ENCODE measurements around the gene ZBTB8OS. TPM values are rescaled to one million over a fixed set of nuclear protein-coding genes. Genes with fewer than 3 reads are reported as not detected.

Gene ZBTB8OS
- 58.9 and 105 TPM in 2 replicates for total RNA-seq (2011; cell fraction: chromatin; rRNA removed; ENCODE audit: low replicate concordance)
- total RNA-seq (2011; cell fraction: nucleolus; rRNA removed) = 34.9 and 36.2 TPM in 2 replicates
- total RNA-seq (2011; cell fraction: nucleoplasm; rRNA removed) = 58.9 and 112 TPM in 2 replicates
- total RNA-seq (2014; rRNA removed) = 57.8 and 59.0 TPM in 2 replicates
- total RNA-seq (2014; rRNA removed; fragmentation: Illumina TruSeq; extraction: Trizol) = 110 and 130 TPM in 2 replicates
- total RNA-seq (2015; rRNA removed; fragmentation: Illumina TruSeq; extraction: Trizol) = 104 and 107 TPM in 2 replicates
- 54.8 and 65.0 TPM in 2 replicates for total RNA-seq (2021)
- 86.5 and 114 TPM in 2 replicates for polyA plus RNA-seq (2011; rRNA removed)
- 29.5 and 65.1 TPM in 2 replicates for polyA plus RNA-seq (2011; cell fraction: cytosol; rRNA removed)
- polyA plus RNA-seq (2011; cell fraction: nucleus; rRNA removed) = 23.2 and 42.5 TPM in 2 replicates
- polyA plus RNA-seq (2012) = 63.5 and 115 TPM in 2 replicates
- polyA plus RNA-seq (2014; fragmentation: Illumina TruSeq; extraction: Trizol) = 104 TPM in 2 replicates
- polyA plus RNA-seq (2014; fragmentation: Nextera tagmentation; extraction: Ambion mirVana) = 100 to 1,000 TPM; 188 to 230 TPM
- 104 and 133 TPM in 2 replicates for polyA plus RNA-seq (2014; rRNA removed)
- polyA minus RNA-seq (2011; rRNA and poly(A)+ RNA removed) = 77.0 and 79.3 TPM in 2 replicates
- polyA minus RNA-seq (2011; cell fraction: cytosol; rRNA and poly(A)+ RNA removed) = 10.2 and 15.9 TPM in 2 replicates
- 8.2 and 15.6 TPM in 2 replicates for polyA minus RNA-seq (2011; cell fraction: nucleus; rRNA and poly(A)+ RNA removed)
- Bru-seq, nascent RNA = percentile 71 among the genes with signal in this experiment
- percentile 80 among the genes with signal in this experiment for BruChase-seq, experiment 1, labeled RNA remaining after a 2-hour chase
- percentile 81 among the genes with signal in this experiment for BruChase-seq, experiment 2, labeled RNA remaining after a 6-hour chase
- long read RNA-seq, experiment 1, transcript ZBTB8OS-204 (6 exons, 514 nt) = minor isoform, 11 of 128 reads
- long read RNA-seq, experiment 1, transcript ZBTB8OS-208 (7 exons, 1,601 nt) = major isoform, 29 of 128 reads
- long read RNA-seq, experiment 1, transcript ZBTB8OS-214 (4 exons, 817 nt) = minor isoform, 6 of 128 reads
- long read RNA-seq, experiment 1, partial matches to known transcripts = 24 of 128 reads
- long read RNA-seq, experiment 1, other reads (novel, unspliced or antisense) = 55 of 128 reads
- long read RNA-seq, experiment 2, transcript ZBTB8OS-208 (7 exons, 1,601 nt) = major isoform, 6 of 44 reads
- long read RNA-seq, experiment 2, partial matches to known transcripts = 1 of 44 reads
- long read RNA-seq, experiment 2, other reads (novel, unspliced or antisense) = 33 of 44 reads
- long read RNA-seq, experiment 3, transcript ZBTB8OS-204 (6 exons, 514 nt) = minor isoform, 8 of 63 reads
- long read RNA-seq, experiment 3, transcript ZBTB8OS-208 (7 exons, 1,601 nt) = major isoform, 20 of 63 reads
- long read RNA-seq, experiment 3, partial matches to known transcripts = 2 of 63 reads
- long read RNA-seq, experiment 3, other reads (novel, unspliced or antisense) = 30 of 63 reads

- Histone ChIP-seq H3K79me2 (ENCODE audit: control insufficient read depth, insufficient read depth, low read length) (peaks cover 87% of the 10 kb centered on the region), H3K9ac (ENCODE audit: insufficient read depth in 1 of 2, low read depth in 2 of 2, low read length in 2 of 2) (peak within 1 kb of the TSS; percentile 99 to 100), H3K9me3 (replicated peaks; ENCODE audit: control insufficient read depth, insufficient read depth, low read depth, low read length) (no peaks in the 10 kb centered on the region), H3K27me3 (ENCODE audit: control insufficient read depth in 2 of 2, insufficient read depth in 2 of 2, low read length in 2 of 2) (no peaks in the 10 kb centered on the region), H3K4me1 (replicated peaks in 1 of 2; ENCODE audit: control insufficient read depth in 2 of 2, insufficient read depth in 2 of 2, low read length in 2 of 2) (peaks cover 22 to 23% of the 10 kb centered on the region in 2 experiments; a peak in 4 of 5 replicates), H2AFZ (ENCODE audit: low read depth, low read length) (peak within 1 kb of the TSS; percentile 96), H3K4me2 (ENCODE audit: insufficient read depth, low read length) (peak within 1 kb of the TSS; percentile 99), H3K9me1 (ENCODE audit: control insufficient read depth, insufficient read depth, low read length) (no peaks in the 10 kb centered on the region), H4K20me1 (replicated peaks; ENCODE audit: control insufficient read depth, insufficient read depth, low read length) (no peaks in the 10 kb centered on the region), H3K36me3 (ENCODE audit: control insufficient read depth, insufficient read depth, low read length) (peaks cover 53% of the 10 kb centered on the region), H3K4me3 (peak within 1 kb of the TSS; percentile 84), H3K27ac (ENCODE audit: extremely low read depth, low read depth, low read length) (peak within 1 kb of the TSS; percentile 100)
- DNase-seq (ENCODE audit: extremely low read depth in 1 of 4, low spot score in 3 of 4) (peak; percentile 88 to 98 (median 92)), FAIRE-seq (peak; percentile 95), ATAC-seq (peak; percentile 85)
- ChIA-PET CTCF (ENCODE audit: low intra/inter-chr PET ratio) (no interaction called here), POLR2A (interaction anchor here (0.5 to 3.0 kb wide), 23 partner anchors 8 to 959 kb away, joined by 3 to 12 read pairs (median 3); partner anchors contain the start of gene RNF19B)
- no TSS peak for BruUV-seq (replicated peaks)
- under 1% methylated on average over 21 of the region's 21 CpGs for WGBS (ENCODE audit: insufficient coverage, low coverage, missing lambda C conversion rate)
- in situ Hi-C loops (cut with MboI) (no loop called here), intact Hi-C loops (cut with micrococcal nuclease) (loop anchor here (2.0 kb wide), 1 partner anchor 129 kb away; no protein-coding TSS in a partner anchor)
- no peak for TF ChIP-seq GTF2A2 (tag; IDR thresholded peaks at IDR 0.05)
- TF ChIP-seq ZBTB8A (IDR thresholded peaks at IDR 0.05; ENCODE audit: partially characterized antibody) = no peak
- no peak for TF ChIP-seq ZBTB34 (CRISPR knock-in tag; IDR thresholded peaks at IDR 0.05)
- no peak for TF ChIP-seq ZKSCAN1 (IDR thresholded peaks at IDR 0.05; ENCODE audit: low read depth, low read length)
- TF ChIP-seq ZNF324 (CRISPR knock-in tag; IDR thresholded peaks at IDR 0.05) = no peak
- no peak for TF ChIP-seq HMGXB4 (CRISPR knock-in tag; IDR thresholded peaks at IDR 0.05)
- TF ChIP-seq MTA2 (IDR thresholded peaks at IDR 0.05; ENCODE audit: low read depth) = 0 out of 2 replicates have a peak, but pooled peaks have one; percentile 5
- TF ChIP-seq ZBTB12 (CRISPR knock-in tag; IDR thresholded peaks at IDR 0.05) = no peak
- TF ChIP-seq MITF (IDR thresholded peaks at IDR 0.05) = no peak
- TF ChIP-seq BRCA1 (IDR thresholded peaks at IDR 0.05) = no peak
- no peak for TF ChIP-seq BRCA1 (CRISPR knock-in tag; IDR thresholded peaks at IDR 0.05)
Observed at GRCh38 chr1:32650248-32650751, at the start of gene ZBTB8OS. Gene ZBTB8OS, minus strand, starts transcription at chr1:32650550. Its CDS starts 21 bp downstream, at chr1:32650529.
